HG03135 (cell line): ENCODE measurements around the gene CDC14A.

Source experiments
- ATAC-seq: cut with Tn5 transposase; IDR thresholded peaks from one replicate; pipeline ENCODE4 v1.9.1; 2021; ENCODE audit warnings: mild to moderate bottlenecking, moderate library complexity; ENCODE audit not compliant: unreplicated experiment

CDC14A gene

GRCh38 chr1:100479620-100480338 is 127.5 kb downstream of the CDC14A start:
- no peak for ATAC-seq

- no peak for ATAC-seq
Measured at GRCh38 chr1:100481303-100481702, 129.0 kb downstream of the CDC14A start.

- no peak for ATAC-seq
Measured at GRCh38 chr1:100482167-100482566, 129.9 kb downstream of the CDC14A start.

- ATAC-seq, result no peak
Measured at GRCh38 chr1:100482748-100483147, 130.4 kb downstream of the CDC14A start.

GRCh38 chr1:100483230-100483629 is 130.9 kb downstream of the CDC14A start:
- no peak for ATAC-seq

GRCh38 chr1:100485855-100486258 is 133.6 kb downstream of the CDC14A start:
- no peak for ATAC-seq

GRCh38 chr1:100494393-100495084 is 142.2 kb downstream of the CDC14A start:
- no peak for ATAC-seq

- ATAC-seq, result no peak
Measured at GRCh38 chr1:100496896-100497295, 144.6 kb downstream of the CDC14A start.

GRCh38 chr1:100497796-100498195 is 145.5 kb downstream of the CDC14A start:
- ATAC-seq, result no peak

GRCh38 chr1:100499194-100499811 is 147.0 kb downstream of the CDC14A start:
- ATAC-seq, result no peak

GRCh38 chr1:100502052-100502792 is 149.9 kb downstream of the CDC14A start:
- ATAC-seq, result no peak

- ATAC-seq, result no peak
Measured at GRCh38 chr1:100506217-100506616, 153.9 kb downstream of the CDC14A start.

GRCh38 chr1:100510451-100510850 is 158.1 kb downstream of the CDC14A start:
- no peak for ATAC-seq

GRCh38 chr1:100511058-100511457 is 158.8 kb downstream of the CDC14A start:
- ATAC-seq, result no peak

- ATAC-seq, result no peak
Measured at GRCh38 chr1:100511773-100512172, 159.5 kb downstream of the CDC14A start.

- ATAC-seq, result no peak
Measured at GRCh38 chr1:100512803-100513352, 160.6 kb downstream of the CDC14A start.

- ATAC-seq, result no peak
Measured at GRCh38 chr1:100516857-100517256, 164.6 kb downstream of the CDC14A start.

- ATAC-seq, result no peak
Measured at GRCh38 chr1:100517515-100517914, 165.2 kb downstream of the CDC14A start.

GRCh38 chr1:100518023-100518422 is 165.7 kb downstream of the CDC14A start:
- ATAC-seq, result no peak

GRCh38 chr1:100523038-100523652 is 170.8 kb downstream of the CDC14A start:
- ATAC-seq, result peak; percentile 93

- ATAC-seq, result no peak
Measured at GRCh38 chr1:100524355-100524754, 172.0 kb downstream of the CDC14A start.
